D721Med (cell line): ENCODE results near the gene KIAA1755.

ENCODE experiments used
- DNase-seq: peaks from one replicate; pipeline ENCODE4 v3.0.0; 2011; ENCODE audit warnings: low spot score; ENCODE audit not compliant: insufficient read length
- FAIRE-seq: peaks from 2 replicates; lab custom pipeline; 2011; peaks lifted over from hg19 to GRCh38; lab: Jason Lieb, UNC
- CTCF ChIP-seq: IDR thresholded peaks from 2 replicates; pipeline ENCODE4 v1.5.1; 2012; ENCODE audit warnings: mild to moderate bottlenecking, control low read depth; ENCODE audit not compliant: insufficient read depth; ENCODE audit errors: missing control alignments

KIAA1755 gene

GRCh38 chr20:38217791-38218565 lies 42.6 kb downstream of the KIAA1755 start:
- no peak for DNase-seq
- FAIRE-seq, result no peak
- TF ChIP-seq CTCF, result no peak

GRCh38 chr20:38216746-38217595 lies 43.6 kb downstream of the KIAA1755 start:
- no peak for TF ChIP-seq CTCF
- no peak for DNase-seq
- FAIRE-seq, result no peak

- no peak for TF ChIP-seq CTCF
- FAIRE-seq (no peak), DNase-seq (no peak)
Observed at GRCh38 chr20:38216201-38216600, 44.3 kb downstream of the KIAA1755 start.

GRCh38 chr20:38215194-38216182 lies 45.0 kb downstream of the KIAA1755 start:
- FAIRE-seq (no peak), DNase-seq (no peak)
- no peak for TF ChIP-seq CTCF

- no peak for TF ChIP-seq CTCF
- no peak for FAIRE-seq
Observed at GRCh38 chr20:38214256-38215193, 46.0 kb downstream of the KIAA1755 start.

GRCh38 chr20:38213607-38213940 lies 47.0 kb downstream of the KIAA1755 start:
- no peak for FAIRE-seq

More at GRCh38 chr20:38214256-38215193, 46.0 kb downstream of the KIAA1755 start:
- DNase-seq, result no peak

More at GRCh38 chr20:38213607-38213940, 47.0 kb downstream of the KIAA1755 start:
- DNase-seq, result no peak
- TF ChIP-seq CTCF, result no peak
